ENCODE measurements around the gene PCDHGA7.
"Not testable (repeated sequence)": the region's sequence is repeated elsewhere in the genome, so short reads cannot be mapped to it uniquely, and the experiment has no call there.

PCDHGA7 gene

DNA sequence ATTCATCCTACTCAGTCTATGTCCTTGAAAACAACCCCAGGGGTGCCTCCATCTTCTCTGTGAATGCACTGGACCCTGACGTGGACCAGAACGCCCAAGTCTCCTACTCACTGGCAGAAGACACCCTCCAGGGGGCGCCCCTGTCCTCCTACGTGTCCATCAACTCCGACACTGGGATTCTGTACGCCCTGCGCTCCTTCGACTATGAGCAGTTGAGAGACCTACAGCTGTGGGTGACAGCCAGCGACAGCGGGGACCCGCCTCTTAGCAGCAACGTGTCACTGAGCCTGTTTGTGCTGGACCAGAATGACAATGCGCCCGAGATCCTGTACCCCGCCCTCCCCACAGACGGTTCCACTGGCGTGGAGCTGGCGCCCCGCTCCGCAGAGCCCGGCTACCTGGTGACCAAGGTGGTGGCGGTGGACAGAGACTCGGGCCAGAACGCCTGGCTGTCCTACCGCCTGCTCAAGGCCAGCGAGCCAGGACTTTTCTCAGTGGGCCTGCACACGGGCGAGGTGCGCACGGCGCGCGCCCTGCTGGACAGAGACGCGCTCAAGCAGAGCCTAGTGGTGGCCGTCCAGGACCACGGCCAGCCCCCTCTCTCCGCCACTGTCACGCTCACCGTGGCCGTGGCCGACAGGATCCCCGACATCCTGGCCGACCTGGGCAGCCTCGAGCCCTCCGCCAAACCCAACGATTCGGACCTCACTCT is 6.9 kb upstream of the PCDHGA7 start:
- H3K9me3 Mint-ChIP-seq: peaks cover 34% of the 10 kb centered on the region
- H3K4me3 Mint-ChIP-seq; H3K36me3 Mint-ChIP-seq (ENCODE audit: low read depth); H3K27me3 Mint-ChIP-seq (ENCODE audit: low read depth); DNase-seq (ENCODE audit: low spot score); H3K27ac Mint-ChIP-seq; H3K4me1 Mint-ChIP-seq (ENCODE audit: low read depth): not testable (repeated sequence)

DNA sequence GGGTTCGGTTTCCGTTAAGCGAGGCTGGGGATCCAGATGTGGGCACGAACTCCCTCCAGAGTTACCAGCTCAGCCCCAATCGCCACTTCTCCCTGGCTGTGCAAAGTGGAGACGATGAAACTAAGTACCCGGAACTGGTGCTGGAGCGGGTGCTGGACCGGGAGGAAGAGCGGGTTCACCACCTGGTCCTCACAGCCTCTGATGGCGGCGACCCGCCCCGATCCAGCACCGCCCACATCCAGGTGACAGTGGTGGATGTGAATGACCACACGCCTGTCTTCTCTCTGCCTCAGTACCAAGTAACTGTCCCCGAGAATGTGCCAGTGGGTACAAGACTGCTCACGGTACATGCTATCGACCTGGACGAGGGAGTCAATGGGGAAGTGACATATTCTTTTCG is 803 bp downstream of the PCDHGA7 start:
- no peak for DNase-seq (ENCODE audit: low spot score)
- Mint-ChIP-seq H3K27ac (no peak overlapping the region), H3K36me3 (ENCODE audit: low read depth) (no peaks in the 10 kb centered on the region), H3K27me3 (ENCODE audit: low read depth) (peaks cover 26% of the 10 kb centered on the region), H3K4me1 (ENCODE audit: low read depth) (no peaks in the 10 kb centered on the region), H3K9me3 (peaks cover 20% of the 10 kb centered on the region), H3K4me3 (peak overlapping the region; percentile 79)

DNA sequence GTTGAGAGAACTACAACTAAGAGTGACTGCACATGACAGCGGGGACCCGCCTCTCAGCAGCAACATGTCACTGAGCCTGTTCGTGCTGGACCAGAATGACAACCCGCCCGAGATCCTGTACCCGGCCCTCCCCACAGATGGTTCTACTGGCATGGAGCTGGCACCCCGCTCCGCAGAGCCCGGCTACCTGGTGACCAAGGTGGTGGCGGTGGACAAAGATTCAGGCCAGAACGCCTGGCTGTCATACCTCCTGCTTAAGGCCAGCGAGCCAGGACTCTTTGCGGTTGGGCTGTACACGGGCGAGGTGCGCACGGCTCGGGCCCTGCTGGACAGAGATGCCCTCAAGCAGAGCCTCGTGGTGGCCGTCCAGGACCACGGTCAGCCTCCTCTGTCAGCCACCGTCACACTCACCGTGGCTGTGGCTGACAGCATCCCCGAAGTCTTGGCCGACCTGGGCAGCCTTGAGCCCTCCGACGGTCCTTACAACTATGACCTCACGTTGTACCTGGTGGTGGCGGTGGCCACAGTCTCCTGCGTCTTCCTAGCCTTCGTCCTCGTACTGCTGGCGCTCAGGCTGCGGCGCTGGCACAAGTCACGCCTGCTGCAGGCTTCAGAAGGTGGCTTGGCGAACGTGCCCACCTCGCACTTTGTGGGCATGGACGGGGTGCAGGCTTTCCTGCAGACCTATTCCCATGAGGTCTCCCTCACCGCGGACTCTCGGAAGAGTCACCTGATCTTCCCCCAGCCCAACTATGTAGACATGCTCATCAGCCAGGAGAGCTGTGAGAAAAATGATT is 2.1 kb downstream of the PCDHGA7 start:
- DNase-seq (ENCODE audit: low spot score): no peak
- Mint-ChIP-seq H3K27me3 (ENCODE audit: low read depth) (peaks cover 26% of the 10 kb centered on the region), H3K36me3 (ENCODE audit: low read depth) (no peaks in the 10 kb centered on the region), H3K27ac (no peak overlapping the region), H3K4me3 (no peak overlapping the region), H3K4me1 (ENCODE audit: low read depth) (no peaks in the 10 kb centered on the region), H3K9me3 (peaks cover 28% of the 10 kb centered on the region)

DNA sequence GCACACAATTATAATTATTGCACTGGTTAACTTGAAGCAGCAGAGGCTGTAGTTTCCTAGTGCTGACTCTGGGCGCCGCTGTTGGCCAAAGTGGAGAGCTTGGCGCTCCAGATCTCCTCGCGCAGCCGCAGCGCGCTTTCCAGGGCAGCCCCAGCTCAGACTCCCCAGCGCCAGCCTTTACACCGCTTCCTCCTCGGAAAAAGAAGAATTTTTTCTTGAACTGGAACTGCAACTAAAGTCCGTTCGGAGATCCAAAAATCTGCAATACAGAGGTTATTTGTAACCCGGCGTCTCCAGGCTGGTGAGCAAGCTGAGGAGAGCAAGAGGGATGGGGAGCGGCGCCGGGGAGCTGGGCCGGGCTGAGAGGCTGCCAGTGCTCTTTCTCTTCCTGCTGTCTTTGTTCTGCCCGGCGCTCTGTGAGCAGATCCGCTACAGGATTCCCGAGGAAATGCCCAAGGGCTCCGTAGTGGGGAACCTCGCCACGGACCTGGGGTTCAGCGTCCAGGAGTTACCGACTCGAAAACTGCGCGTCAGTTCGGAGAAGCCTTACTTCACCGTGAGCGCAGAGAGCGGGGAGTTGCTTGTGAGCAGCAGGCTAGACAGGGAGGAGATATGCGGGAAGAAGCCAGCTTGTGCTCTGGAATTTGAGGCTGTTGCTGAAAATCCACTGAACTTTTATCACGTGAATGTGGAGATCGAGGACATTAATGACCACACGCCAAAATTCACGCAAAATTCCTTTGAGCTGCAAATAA is 5.2 kb downstream of the PCDHGA7 start, which contains the start of gene PCDHGB4:
Gene PCDHGB4, plus strand, starts transcription at position 142 of the 755 bp plus-strand sequence. Its CDS starts 187 bp downstream, at position 329.
- not testable (repeated sequence) for DNase-seq (ENCODE audit: low spot score); H3K4me1 Mint-ChIP-seq (ENCODE audit: low read depth); H3K36me3 Mint-ChIP-seq (ENCODE audit: low read depth); H3K27ac Mint-ChIP-seq
- peak within 1 kb of the TSS; percentile 36 for H3K4me3 Mint-ChIP-seq
- H3K27me3 Mint-ChIP-seq (ENCODE audit: low read depth): peaks cover 23% of the 10 kb centered on the region
- H3K9me3 Mint-ChIP-seq: peaks cover 39% of the 10 kb centered on the region

DNA sequence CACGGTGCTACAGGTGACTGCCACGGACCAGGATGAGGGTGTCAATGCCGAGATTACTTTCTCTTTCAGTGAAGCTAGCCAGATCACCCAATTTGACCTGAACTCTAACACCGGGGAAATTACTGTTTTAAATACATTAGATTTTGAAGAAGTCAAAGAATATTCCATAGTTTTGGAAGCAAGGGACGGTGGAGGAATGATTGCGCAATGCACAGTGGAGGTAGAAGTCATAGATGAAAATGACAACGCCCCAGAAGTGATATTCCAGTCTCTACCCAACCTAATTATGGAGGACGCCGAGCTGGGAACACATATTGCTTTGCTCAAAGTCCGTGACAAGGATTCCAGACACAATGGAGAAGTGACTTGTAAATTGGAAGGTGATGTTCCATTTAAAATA is 6.1 kb downstream of the PCDHGA7 start:
- no peaks in the 10 kb centered on the region for H3K4me1 Mint-ChIP-seq (ENCODE audit: low read depth)
- no peak overlapping the region for H3K4me3 Mint-ChIP-seq
- peaks cover 36% of the 10 kb centered on the region for H3K9me3 Mint-ChIP-seq
- H3K27ac Mint-ChIP-seq: no peak overlapping the region
- peaks cover 27% of the 10 kb centered on the region for H3K27me3 Mint-ChIP-seq (ENCODE audit: low read depth)
- no peak for DNase-seq (ENCODE audit: low spot score)
- no peaks in the 10 kb centered on the region for H3K36me3 Mint-ChIP-seq (ENCODE audit: low read depth)

DNA sequence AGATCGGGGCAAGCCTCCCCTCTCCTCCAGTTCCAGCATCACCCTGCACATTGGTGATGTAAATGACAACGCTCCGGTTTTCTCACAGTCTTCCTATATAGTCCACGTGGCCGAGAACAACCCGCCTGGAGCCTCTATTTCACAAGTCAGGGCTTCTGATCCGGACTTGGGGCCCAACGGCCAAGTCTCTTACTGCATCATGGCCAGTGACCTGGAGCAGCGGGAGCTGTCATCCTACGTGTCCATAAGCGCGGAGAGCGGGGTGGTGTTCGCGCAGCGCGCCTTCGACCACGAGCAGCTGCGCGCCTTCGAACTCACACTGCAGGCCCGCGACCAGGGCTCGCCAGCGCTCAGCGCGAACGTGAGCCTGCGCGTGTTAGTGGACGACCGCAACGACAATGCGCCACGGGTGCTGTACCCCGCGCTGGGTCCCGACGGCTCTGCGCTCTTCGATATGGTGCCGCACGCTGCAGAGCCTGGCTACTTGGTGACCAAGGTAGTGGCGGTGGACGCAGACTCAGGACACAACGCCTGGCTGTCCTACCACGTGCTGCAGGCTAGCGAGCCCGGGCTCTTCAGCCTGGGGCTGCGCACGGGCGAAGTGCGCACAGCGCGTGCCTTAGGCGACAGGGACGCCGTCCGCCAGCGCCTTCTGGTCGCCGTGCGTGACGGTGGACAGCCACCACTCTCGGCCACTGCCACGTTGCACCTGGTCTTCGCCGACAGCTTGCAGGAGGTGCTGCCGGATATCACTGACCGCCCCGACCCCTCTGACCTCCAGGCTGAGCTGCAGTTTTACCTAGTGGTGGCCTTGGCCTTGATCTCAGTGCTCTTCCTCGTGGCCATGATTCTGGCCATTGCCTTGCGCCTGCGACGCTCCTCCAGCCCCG is 6.9 kb downstream of the PCDHGA7 start:
- Mint-ChIP-seq H3K27ac (no peak overlapping the region), H3K36me3 (ENCODE audit: low read depth) (no peaks in the 10 kb centered on the region), H3K9me3 (peaks cover 36% of the 10 kb centered on the region), H3K27me3 (ENCODE audit: low read depth) (peaks cover 24% of the 10 kb centered on the region), H3K4me3 (no peak overlapping the region), H3K4me1 (ENCODE audit: low read depth) (no peaks in the 10 kb centered on the region)
- DNase-seq (ENCODE audit: low spot score): no peak

DNA sequence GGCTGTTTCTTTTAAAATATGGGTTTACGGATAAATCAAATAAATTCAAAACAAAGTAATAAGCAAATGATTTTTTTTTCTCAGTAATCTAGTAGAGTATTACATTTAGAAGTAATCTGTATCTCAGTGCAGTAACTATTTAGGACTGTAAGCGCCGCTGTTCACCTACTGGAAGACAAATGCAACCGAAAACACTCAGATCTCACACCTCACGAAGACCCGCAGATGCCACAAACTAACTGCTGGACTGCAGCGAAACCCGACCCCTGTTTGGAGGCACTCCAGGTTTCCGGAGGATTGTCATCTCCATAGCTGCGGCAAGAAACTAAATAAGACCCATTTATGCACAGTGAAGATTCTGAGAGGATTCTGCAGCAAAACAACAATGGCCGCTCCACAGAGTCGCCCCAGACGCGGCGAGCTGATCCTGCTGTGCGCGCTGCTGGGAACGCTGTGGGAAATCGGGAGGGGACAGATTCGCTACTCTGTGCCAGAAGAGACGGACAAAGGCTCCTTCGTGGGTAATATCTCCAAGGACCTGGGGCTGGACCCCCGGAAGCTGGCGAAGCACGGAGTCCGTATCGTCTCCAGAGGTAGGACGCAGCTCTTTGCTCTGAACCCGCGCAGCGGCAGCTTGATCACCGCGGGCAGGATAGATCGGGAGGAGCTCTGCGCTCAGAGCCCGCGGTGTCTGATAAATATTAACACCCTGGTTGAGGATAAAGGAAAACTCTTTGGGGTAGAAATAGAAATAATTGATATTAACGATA is 10.1 kb downstream of the PCDHGA7 start, which contains the start of gene PCDHGA8:
Gene PCDHGA8, plus strand, starts transcription at position 205 of the 770 bp plus-strand sequence. Its CDS starts 181 bp downstream, at position 386.
- no peaks in the 10 kb centered on the region for H3K36me3 Mint-ChIP-seq (ENCODE audit: low read depth)
- H3K9me3 Mint-ChIP-seq: peaks cover 37% of the 10 kb centered on the region
- peaks cover 21% of the 10 kb centered on the region for H3K27me3 Mint-ChIP-seq (ENCODE audit: low read depth)
- no peaks in the 10 kb centered on the region for H3K4me1 Mint-ChIP-seq (ENCODE audit: low read depth)
- no peak within 1 kb of the TSS for H3K4me3 Mint-ChIP-seq
- H3K27ac Mint-ChIP-seq: no peak within 1 kb of the TSS
- no peak for DNase-seq (ENCODE audit: low spot score)

DNA sequence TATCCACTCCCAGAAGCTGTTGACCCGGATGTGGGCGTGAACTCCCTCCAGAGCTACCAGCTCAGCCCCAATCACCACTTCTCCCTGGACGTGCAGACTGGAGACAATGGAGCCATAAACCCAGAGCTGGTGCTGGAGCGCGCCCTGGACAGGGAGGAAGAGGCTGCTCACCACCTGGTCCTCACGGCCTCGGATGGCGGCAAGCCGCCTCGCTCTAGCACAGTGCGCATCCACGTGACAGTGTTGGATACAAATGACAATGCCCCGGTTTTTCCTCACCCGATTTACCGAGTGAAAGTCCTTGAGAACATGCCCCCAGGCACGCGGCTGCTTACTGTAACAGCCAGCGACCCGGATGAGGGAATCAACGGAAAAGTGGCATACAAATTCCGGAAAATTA is 10.7 kb downstream of the PCDHGA7 start:
- H3K27me3 Mint-ChIP-seq (ENCODE audit: low read depth): peaks cover 21% of the 10 kb centered on the region
- H3K4me1 Mint-ChIP-seq (ENCODE audit: low read depth): no peaks in the 10 kb centered on the region
- no peak overlapping the region for H3K4me3 Mint-ChIP-seq
- peaks cover 36% of the 10 kb centered on the region for H3K9me3 Mint-ChIP-seq
- no peak for DNase-seq (ENCODE audit: low spot score)
- no peaks in the 10 kb centered on the region for H3K36me3 Mint-ChIP-seq (ENCODE audit: low read depth)
- H3K27ac Mint-ChIP-seq: no peak overlapping the region

DNA sequence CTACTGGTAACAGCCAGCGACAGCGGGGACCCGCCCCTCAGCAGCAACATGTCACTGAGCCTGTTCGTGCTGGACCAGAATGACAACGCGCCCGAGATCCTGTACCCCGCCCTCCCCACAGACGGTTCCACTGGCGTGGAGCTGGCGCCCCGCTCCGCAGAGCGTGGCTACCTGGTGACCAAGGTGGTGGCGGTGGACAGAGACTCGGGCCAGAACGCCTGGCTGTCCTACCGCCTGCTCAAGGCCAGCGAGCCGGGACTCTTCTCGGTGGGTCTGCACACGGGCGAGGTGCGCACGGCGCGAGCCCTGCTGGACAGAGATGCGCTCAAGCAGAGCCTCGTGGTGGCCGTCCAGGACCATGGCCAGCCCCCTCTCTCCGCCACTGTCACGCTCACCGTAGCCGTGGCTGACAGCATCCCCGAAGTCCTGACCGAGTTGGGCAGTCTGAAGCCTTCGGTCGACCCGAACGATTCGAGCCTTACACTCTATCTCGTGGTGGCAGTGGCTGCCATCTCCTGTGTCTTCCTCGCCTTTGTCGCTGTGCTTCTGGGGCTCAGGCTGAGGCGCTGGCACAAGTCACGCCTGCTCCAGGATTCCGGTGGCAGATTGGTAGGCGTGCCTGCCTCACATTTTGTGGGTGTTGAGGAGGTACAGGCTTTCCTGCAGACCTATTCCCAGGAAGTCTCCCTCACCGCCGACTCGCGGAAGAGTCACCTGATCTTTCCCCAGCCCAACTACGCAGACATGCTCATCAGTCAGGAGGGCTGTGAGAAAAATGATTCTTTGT is 12.1 kb downstream of the PCDHGA7 start:
- peaks cover 34% of the 10 kb centered on the region for H3K9me3 Mint-ChIP-seq
- not testable (repeated sequence) for H3K4me1 Mint-ChIP-seq (ENCODE audit: low read depth); H3K36me3 Mint-ChIP-seq (ENCODE audit: low read depth); DNase-seq (ENCODE audit: low spot score); H3K4me3 Mint-ChIP-seq; H3K27ac Mint-ChIP-seq
- peaks cover 27% of the 10 kb centered on the region for H3K27me3 Mint-ChIP-seq (ENCODE audit: low read depth)

DNA sequence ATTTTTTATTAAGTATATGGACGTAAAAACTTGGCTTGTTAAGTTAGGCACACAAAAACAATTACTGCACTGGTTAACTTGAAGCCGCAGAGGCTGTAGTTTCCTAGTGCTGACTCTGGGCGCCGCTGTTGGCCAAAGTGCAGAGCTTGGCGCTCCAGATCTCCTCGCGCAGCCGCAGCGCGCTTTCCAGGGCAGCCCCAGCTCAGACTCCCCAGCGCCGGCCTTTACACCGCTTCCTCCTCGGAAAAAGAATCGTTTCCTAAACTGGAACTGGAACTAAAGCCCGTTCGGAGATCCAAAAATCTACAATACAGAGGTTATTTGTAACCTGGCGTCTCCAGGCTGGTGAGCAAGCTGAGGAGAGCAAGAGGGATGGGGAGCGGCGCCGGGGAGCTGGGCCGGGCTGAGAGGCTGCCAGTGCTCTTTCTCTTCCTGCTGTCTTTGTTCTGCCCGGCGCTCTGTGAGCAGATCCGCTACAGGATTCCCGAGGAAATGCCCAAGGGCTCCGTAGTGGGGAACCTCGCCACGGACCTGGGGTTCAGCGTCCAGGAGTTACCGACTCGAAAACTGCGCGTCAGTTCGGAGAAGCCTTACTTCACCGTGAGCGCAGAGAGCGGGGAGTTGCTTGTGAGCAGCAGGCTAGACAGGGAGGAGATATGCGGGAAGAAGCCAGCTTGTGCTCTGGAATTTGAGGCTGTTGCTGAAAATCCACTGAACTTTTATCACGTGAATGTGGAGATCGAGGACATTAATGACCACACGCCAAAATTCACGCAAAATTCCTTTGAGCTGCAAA is 15.4 kb downstream of the PCDHGA7 start, which contains the start of gene PCDHGB5:
Gene PCDHGB5, plus strand, starts transcription at position 192 of the 796 bp plus-strand sequence. Its CDS starts 181 bp downstream, at position 373.
- H3K4me1 Mint-ChIP-seq (ENCODE audit: low read depth); H3K27ac Mint-ChIP-seq; DNase-seq (ENCODE audit: low spot score); H3K36me3 Mint-ChIP-seq (ENCODE audit: low read depth): not testable (repeated sequence)
- peaks cover 34% of the 10 kb centered on the region for H3K27me3 Mint-ChIP-seq (ENCODE audit: low read depth)
- H3K9me3 Mint-ChIP-seq: peaks cover 30% of the 10 kb centered on the region
- H3K4me3 Mint-ChIP-seq: peak within 1 kb of the TSS; percentile 63

DNA sequence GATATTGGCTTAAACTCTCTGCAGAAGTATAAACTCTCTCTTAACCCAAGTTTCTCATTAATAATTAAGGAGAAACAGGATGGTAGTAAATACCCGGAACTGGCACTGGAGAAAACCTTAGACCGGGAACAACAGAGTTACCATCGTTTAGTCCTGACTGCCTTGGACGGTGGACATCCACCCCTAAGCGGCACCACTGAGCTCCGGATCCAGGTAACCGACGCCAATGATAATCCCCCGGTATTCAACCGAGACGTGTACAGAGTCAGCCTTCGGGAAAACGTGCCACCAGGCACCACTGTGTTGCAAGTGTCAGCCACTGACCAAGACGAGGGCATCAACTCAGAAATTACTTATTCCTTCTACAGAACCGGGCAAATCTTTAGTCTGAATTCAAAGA is 16.1 kb downstream of the PCDHGA7 start:
- Mint-ChIP-seq H3K36me3 (ENCODE audit: low read depth) (no peaks in the 10 kb centered on the region), H3K27ac (no peak overlapping the region), H3K27me3 (ENCODE audit: low read depth) (peaks cover 35% of the 10 kb centered on the region), H3K4me3 (peak overlapping the region; percentile 14), H3K9me3 (peaks cover 26% of the 10 kb centered on the region), H3K4me1 (ENCODE audit: low read depth) (no peaks in the 10 kb centered on the region)
- DNase-seq (ENCODE audit: low spot score): no peak
